Gastrocnemius medialis (tissue), 4 donors: Measurements from ENCODE around the gene PLSCR5. TPM values are rescaled to one million over a fixed set of nuclear protein-coding genes. Genes with fewer than 3 reads are reported as not detected.

Experiments used
- ATAC-seq, 2 donors: fragments of 150-250 bp; one replicate each; pipeline ENCODE4 v1.9.1; 2016
- DNase-seq, 2 donors: peaks; one replicate each; pipeline ENCODE4 v3.0.0-alpha.2; 2019
- H3K27ac ChIP-seq, 4 donors: fragments of 200-600 bp; sonication (generic); 1 replicate in 1 of 4; 2 replicates in 3 of 4; pipeline ENCODE4 v1.5.1; 2016 to 2018; ENCODE audit warnings: mild to moderate bottlenecking in 2 of 4, moderate library complexity in 1 of 4
- H3K27me3 ChIP-seq, 3 donors: fragments of 200-600 bp; sonication (generic) in 2 of 3; 1 replicate in 1 of 3; 2 replicates in 2 of 3; pipeline versions ENCODE4 v1.5.1 to v1.6.0; 2016 to 2019; ENCODE audit warnings: mild to moderate bottlenecking in 1 of 3, moderate library complexity in 1 of 3
- H3K36me3 ChIP-seq, 2 donors: fragments of 200-600 bp; sonication (generic) in 1 of 2; one replicate each; pipeline ENCODE4 v1.5.1; 2017 to 2018
- H3K4me1 ChIP-seq, 2 donors: fragments of 200-600 bp; sonication (generic) in 1 of 2; one replicate each; pipeline ENCODE4 v1.5.1; 2016 to 2017; ENCODE audit warnings: mild to moderate bottlenecking in 2 of 2
- H3K4me3 ChIP-seq, 4 donors: fragments of 200-600 bp; sonication (generic) in 3 of 4; 1 replicate in 1 of 4; 2 replicates in 3 of 4; pipeline ENCODE4 v1.5.1; 2016 to 2019; ENCODE audit warnings: mild to moderate bottlenecking in 2 of 4
- H3K9me3 ChIP-seq, 3 donors: fragments of 200-600 bp; sonication (generic) in 2 of 3; 1 replicate in 1 of 3; 2 replicates in 2 of 3; pipeline ENCODE4 v1.5.1; 2016 to 2019
- CTCF ChIP-seq, 5 experiments: fragments of 450-650 bp in 3 of 5; fragments of 200-600 bp in 2 of 5; sonication (generic) in 2 of 5; IDR thresholded peaks in 4 of 5; conservative IDR thresholded peaks in 1 of 5; 1 replicate in 4 of 5; 2 replicates in 1 of 5; pipeline ENCODE4 v1.5.1; 2016 to 2019; ENCODE audit warnings: antibody characterized with exemption in 5 of 5, mild to moderate bottlenecking in 3 of 5, moderate library complexity in 3 of 5
- POLR2A ChIP-seq, 2 donors: fragments of 450-650 bp; IDR thresholded peaks; one replicate each; pipeline ENCODE4 v1.6.1; 2017; ENCODE audit warnings: antibody characterized with exemption in 2 of 2, mild to moderate bottlenecking in 2 of 2, moderate library complexity in 2 of 2
- in situ Hi-C, 4 donors: fragments of 200-750 bp; cut with MboI; loops; one replicate each; pipeline versions ENCODE4 v1.15.0 to v1.8.0; 2017; ENCODE audit warnings: low sequenced_read_pairs in 4 of 4
- intact Hi-C: fragments of 100-400 bp; cut with DNase I; formaldehyde crosslinking; loops from one replicate; pipeline ENCODE4 v1.15.1; 2023; ENCODE audit warnings: low total_unique reads
- total RNA-seq, 4 donors: library from RNA; depleted of rRNA; stranded (reverse); fragments of >200 nt; gene quantifications; one replicate each; pipeline versions ENCODE4 v1.1.0 to v1.2.3, GENCODE V29; 2016

Gene PLSCR5
- total RNA-seq, 4 donors from 2014 or later: not detected

GRCh38 chr3:146540978-146541377, 64.2 kb downstream of the PLSCR5 start:
- ATAC-seq (no peak), DNase-seq (no peak)

GRCh38 chr3:146540236-146540635, 64.9 kb downstream of the PLSCR5 start:
- Histone ChIP-seq H3K27ac (peak overlapping the region; percentile 43 to 85 (median 82)), H3K27me3 (peaks cover 0 to 5% (median 0%) of the 10 kb centered on the region in 3 donors), H3K4me1 (peaks cover 6 to 7% of the 10 kb centered on the region in 2 donors), H3K36me3 (no peaks in the 10 kb centered on the region), H3K9me3 (no peaks in the 10 kb centered on the region), H3K4me3 (no peak overlapping the region)
- intact Hi-C loops (no loop called here), in situ Hi-C loops (no loop called here)
- no peak for TF ChIP-seq POLR2A (IDR thresholded peaks at IDR 0.05)
- no peak for TF ChIP-seq CTCF (IDR thresholded peaks at IDR 0.05 in 4 of 5, conservative IDR thresholded peaks at IDR 0.05 in 1 of 5)
- ATAC-seq (no peak), DNase-seq (no peak)

More at GRCh38 chr3:146540978-146541377, 64.2 kb downstream of the PLSCR5 start:
- H3K4me1 ChIP-seq: peaks cover 6 to 7% of the 10 kb centered on the region in 2 donors
- H3K27ac ChIP-seq: peak overlapping the region; percentile 43 to 85 (median 82)
- intact Hi-C loops: no loop called here
- TF ChIP-seq POLR2A (IDR thresholded peaks at IDR 0.05) (no peak), CTCF (IDR thresholded peaks at IDR 0.05 in 4 of 5, conservative IDR thresholded peaks at IDR 0.05 in 1 of 5) (no peak)
- in situ Hi-C loops: no loop called here
- H3K4me3 ChIP-seq: peak overlapping the region in 2 of 4 donors; percentile 12 to 67
- no peaks in the 10 kb centered on the region for H3K9me3 ChIP-seq
- peaks cover 0 to 8% (median 0%) of the 10 kb centered on the region in 3 donors for H3K27me3 ChIP-seq
- H3K36me3 ChIP-seq: no peaks in the 10 kb centered on the region

GRCh38 chr3:146539315-146539714, 65.8 kb downstream of the PLSCR5 start:
- TF ChIP-seq POLR2A (IDR thresholded peaks at IDR 0.05) (no peak), CTCF (IDR thresholded peaks at IDR 0.05 in 4 of 5, conservative IDR thresholded peaks at IDR 0.05 in 1 of 5) (no peak)
- peaks cover 6 to 7% of the 10 kb centered on the region in 2 donors for H3K4me1 ChIP-seq
- H3K27ac ChIP-seq: peak overlapping the region in 2 of 4 donors; percentile 24 to 29
- in situ Hi-C loops (no loop called here), intact Hi-C loops (no loop called here)
- H3K4me3 ChIP-seq: no peak overlapping the region
- no peaks in the 10 kb centered on the region for H3K36me3 ChIP-seq
- ATAC-seq (no peak), DNase-seq (no peak)
- H3K27me3 ChIP-seq: no peaks in the 10 kb centered on the region
- no peaks in the 10 kb centered on the region for H3K9me3 ChIP-seq

GRCh38 chr3:146537603-146538002, 67.5 kb downstream of the PLSCR5 start:
- H3K4me3 ChIP-seq: no peak overlapping the region
- no peak for TF ChIP-seq POLR2A (IDR thresholded peaks at IDR 0.05)
- TF ChIP-seq CTCF (IDR thresholded peaks at IDR 0.05 in 4 of 5, conservative IDR thresholded peaks at IDR 0.05 in 1 of 5): no peak
- peak overlapping the region; percentile 4 to 53 (median 20) for H3K27ac ChIP-seq
- H3K9me3 ChIP-seq: no peaks in the 10 kb centered on the region
- H3K36me3 ChIP-seq: no peaks in the 10 kb centered on the region
- ATAC-seq (no peak), DNase-seq (no peak)
- in situ Hi-C loops (no loop called here), intact Hi-C loops (no loop called here)
- no peaks in the 10 kb centered on the region for H3K27me3 ChIP-seq
- peaks cover 6 to 7% of the 10 kb centered on the region in 2 donors for H3K4me1 ChIP-seq

GRCh38 chr3:146536681-146537080, 68.5 kb downstream of the PLSCR5 start:
- intact Hi-C loops (no loop called here), in situ Hi-C loops (no loop called here)
- H3K27ac ChIP-seq: peak overlapping the region; percentile 22 to 57 (median 51)
- H3K27me3 ChIP-seq: no peaks in the 10 kb centered on the region
- ATAC-seq (peak; percentile 21 to 47), DNase-seq (no peak)
- peaks cover 6 to 7% of the 10 kb centered on the region in 2 donors for H3K4me1 ChIP-seq
- TF ChIP-seq CTCF (IDR thresholded peaks at IDR 0.05 in 4 of 5, conservative IDR thresholded peaks at IDR 0.05 in 1 of 5): no peak
- TF ChIP-seq POLR2A (IDR thresholded peaks at IDR 0.05): no peak
- no peaks in the 10 kb centered on the region for H3K9me3 ChIP-seq
- no peak overlapping the region for H3K4me3 ChIP-seq
- no peaks in the 10 kb centered on the region for H3K36me3 ChIP-seq
